Type B pancreatic cell (in vitro differentiated cells): ENCODE measurements around the gene HSD17B11. TPM values are rescaled to one million over a fixed set of nuclear protein-coding genes. Genes with fewer than 3 reads are reported as not detected.
"Not testable (repeated sequence)": the region's sequence is repeated elsewhere in the genome, so short reads cannot be mapped to it uniquely, and the experiment has no call there.

Experiments used
- DNase-seq: peaks from one replicate; pipeline ENCODE4 v3.0.0; 2021; ENCODE audit warnings: mixed read lengths; ENCODE audit not compliant: unreplicated experiment; ENCODE audit errors: extremely low spot score
- H3K27ac Mint-ChIP-seq: 2 replicates; pipeline ENCODE4 v1.8.0; 2021; ENCODE audit warnings: mild to moderate bottlenecking, mixed read lengths
- H3K27me3 Mint-ChIP-seq: 2 replicates; pipeline ENCODE4 v1.8.0; 2021; ENCODE audit warnings: mixed read lengths
- H3K36me3 Mint-ChIP-seq: 2 replicates; pipeline ENCODE4 v1.8.0; 2021; ENCODE audit warnings: mixed read lengths
- H3K4me1 Mint-ChIP-seq: one replicate; pipeline ENCODE4 v1.8.0; 2021; ENCODE audit warnings: mixed read lengths; ENCODE audit not compliant: unreplicated experiment
- H3K4me3 Mint-ChIP-seq: 2 replicates; pipeline ENCODE4 v1.8.0; 2021; ENCODE audit warnings: mild to moderate bottlenecking, mixed read lengths
- H3K9me3 Mint-ChIP-seq: 2 replicates; pipeline ENCODE4 v1.8.0; 2021; ENCODE audit warnings: mixed read lengths
- CTCF ChIP-seq: fragments of 200-600 bp; sonication (generic); conservative IDR thresholded peaks from 2 replicates; pipeline ENCODE4 v1.5.0; 2021; ENCODE audit warnings: antibody characterized with exemption, mild to moderate bottlenecking
- total RNA-seq: library from RNA; stranded (reverse); gene quantifications from 2 replicates; pipeline ENCODE4 v1.2.1, GENCODE V29; 2021; ENCODE audit warnings: low replicate concordance

The HSD17B11 gene
- total RNA-seq, 1 donor from 2014 or later, result 23.9 TPM

GRCh38 chr4:87306056-87306455 is 84.9 kb downstream of the HSD17B11 start:
- no peak overlapping the region for H3K4me3 Mint-ChIP-seq
- no peaks in the 10 kb centered on the region for H3K36me3 Mint-ChIP-seq
- peaks cover 23% of the 10 kb centered on the region for H3K4me1 Mint-ChIP-seq
- H3K9me3 Mint-ChIP-seq, result no peaks in the 10 kb centered on the region
- H3K27me3 Mint-ChIP-seq, result no peaks in the 10 kb centered on the region
- no peak for TF ChIP-seq CTCF
- no peak for DNase-seq
- no peak overlapping the region for H3K27ac Mint-ChIP-seq

- TF ChIP-seq CTCF, result no peak
- DNase-seq, result no peak
- H3K27ac Mint-ChIP-seq, result no peak overlapping the region
- H3K36me3 Mint-ChIP-seq, result no peaks in the 10 kb centered on the region
- no peaks in the 10 kb centered on the region for H3K9me3 Mint-ChIP-seq
- no peaks in the 10 kb centered on the region for H3K27me3 Mint-ChIP-seq
- H3K4me3 Mint-ChIP-seq, result no peak overlapping the region
- peaks cover 23% of the 10 kb centered on the region for H3K4me1 Mint-ChIP-seq
Measured at GRCh38 chr4:87305562-87305961, 85.4 kb downstream of the HSD17B11 start.

- Mint-ChIP-seq H3K4me1 (peaks cover 23% of the 10 kb centered on the region), H3K4me3 (no peak overlapping the region), H3K27me3 (no peaks in the 10 kb centered on the region), H3K27ac (no peak overlapping the region), H3K9me3 (no peaks in the 10 kb centered on the region), H3K36me3 (no peaks in the 10 kb centered on the region)
- no peak for TF ChIP-seq CTCF
- DNase-seq, result no peak
Measured at GRCh38 chr4:87304745-87305432, 86.1 kb downstream of the HSD17B11 start.

- H3K9me3 Mint-ChIP-seq, result peaks cover 6% of the 10 kb centered on the region
- no peak for DNase-seq
- H3K4me3 Mint-ChIP-seq, result no peak overlapping the region
- TF ChIP-seq CTCF, result no peak
- H3K27me3 Mint-ChIP-seq, result no peaks in the 10 kb centered on the region
- H3K36me3 Mint-ChIP-seq, result no peaks in the 10 kb centered on the region
- H3K4me1 Mint-ChIP-seq, result peaks cover 17% of the 10 kb centered on the region
- no peak overlapping the region for H3K27ac Mint-ChIP-seq
Measured at GRCh38 chr4:87299898-87300297, 91.1 kb downstream of the HSD17B11 start.

GRCh38 chr4:87298362-87298761 is 92.6 kb downstream of the HSD17B11 start:
- Mint-ChIP-seq H3K27ac (no peak overlapping the region), H3K36me3 (no peaks in the 10 kb centered on the region), H3K4me1 (peaks cover 6% of the 10 kb centered on the region), H3K4me3 (no peak overlapping the region), H3K27me3 (no peaks in the 10 kb centered on the region), H3K9me3 (peaks cover 12% of the 10 kb centered on the region)
- no peak for TF ChIP-seq CTCF
- no peak for DNase-seq

- H3K36me3 Mint-ChIP-seq, H3K4me1 Mint-ChIP-seq, H3K27me3 Mint-ChIP-seq, DNase-seq, H3K27ac Mint-ChIP-seq, H3K4me3 Mint-ChIP-seq: not testable (repeated sequence)
- peaks cover 12% of the 10 kb centered on the region for H3K9me3 Mint-ChIP-seq
Measured at GRCh38 chr4:87294911-87295310, 96.1 kb downstream of the HSD17B11 start.

- DNase-seq, H3K36me3 Mint-ChIP-seq, H3K27ac Mint-ChIP-seq, H3K4me3 Mint-ChIP-seq, H3K4me1 Mint-ChIP-seq, H3K27me3 Mint-ChIP-seq: not testable (repeated sequence)
- peaks cover 12% of the 10 kb centered on the region for H3K9me3 Mint-ChIP-seq
Measured at GRCh38 chr4:87293889-87294288, 97.1 kb downstream of the HSD17B11 start.
